ENCODE data around the gene CNKSR3. TPM values are rescaled to one million over a fixed set of nuclear protein-coding genes. Genes with fewer than 3 reads are reported as not detected.

The CNKSR3 gene
- total RNA-seq, 1 experiment from 2014 or later = 5.6 TPM

GRCh38 chr6:154404791-154405400 lies 105.6 kb downstream of the CNKSR3 start:
- H3K79me1 ChIP-seq (ENCODE audit: insufficient read depth, low read depth, low read length, poor library complexity, severe bottlenecking) = no peaks in the 10 kb centered on the region
- no peak overlapping the region for H3K4ac ChIP-seq (ENCODE audit: low read depth, low read length)
- no peak overlapping the region for H2AK5ac ChIP-seq (ENCODE audit: insufficient read length, low read length)
- no peak overlapping the region for H2BK5ac ChIP-seq (ENCODE audit: insufficient read length, low read length)
- no peaks in the 10 kb centered on the region for H3K27me3 Mint-ChIP-seq (ENCODE audit: low read depth)
- no peaks in the 10 kb centered on the region for H3K4me1 ChIP-seq (ENCODE audit: insufficient read depth, low read length)
- no CpG with 5 or more reads among the region's 6 CpGs for WGBS (ENCODE audit: extremely low coverage, insufficient read length, low lambda C conversion rate)
- no peak overlapping the region for H3K23ac ChIP-seq (ENCODE audit: insufficient read length, low read depth, low read length)
- H2BK15ac ChIP-seq (ENCODE audit: low read depth, low read length) = no peak overlapping the region
- H3K9me3 ChIP-seq (ENCODE audit: control insufficient read depth, low read depth, low read length) = no peaks in the 10 kb centered on the region
- H3K18ac ChIP-seq (ENCODE audit: insufficient read length, low read depth, low read length) = no peak overlapping the region
- TF ChIP-seq, protein P1, sequence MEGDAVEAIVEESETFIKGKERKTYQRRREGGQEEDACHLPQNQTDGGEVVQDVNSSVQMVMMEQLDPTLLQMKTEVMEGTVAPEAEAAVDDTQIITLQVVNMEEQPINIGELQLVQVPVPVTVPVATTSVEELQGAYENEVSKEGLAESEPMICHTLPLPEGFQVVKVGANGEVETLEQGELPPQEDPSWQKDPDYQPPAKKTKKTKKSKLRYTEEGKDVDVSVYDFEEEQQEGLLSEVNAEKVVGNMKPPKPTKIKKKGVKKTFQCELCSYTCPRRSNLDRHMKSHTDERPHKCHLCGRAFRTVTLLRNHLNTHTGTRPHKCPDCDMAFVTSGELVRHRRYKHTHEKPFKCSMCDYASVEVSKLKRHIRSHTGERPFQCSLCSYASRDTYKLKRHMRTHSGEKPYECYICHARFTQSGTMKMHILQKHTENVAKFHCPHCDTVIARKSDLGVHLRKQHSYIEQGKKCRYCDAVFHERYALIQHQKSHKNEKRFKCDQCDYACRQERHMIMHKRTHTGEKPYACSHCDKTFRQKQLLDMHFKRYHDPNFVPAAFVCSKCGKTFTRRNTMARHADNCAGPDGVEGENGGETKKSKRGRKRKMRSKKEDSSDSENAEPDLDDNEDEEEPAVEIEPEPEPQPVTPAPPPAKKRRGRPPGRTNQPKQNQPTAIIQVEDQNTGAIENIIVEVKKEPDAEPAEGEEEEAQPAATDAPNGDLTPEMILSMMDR (conservative IDR thresholded peaks at IDR 0.05) = no peak
- peaks cover 12 to 36% (median 13%) of the 10 kb centered on the region in 3 experiments for H3K36me3 Mint-ChIP-seq (ENCODE audit: insufficient read depth in 1 of 3, low read depth in 3 of 3)
- no peaks in the 10 kb centered on the region for H3K23me2 ChIP-seq (ENCODE audit: insufficient read length, low read depth, low read length, poor library complexity, severe bottlenecking)
- no peak overlapping the region for H3K14ac ChIP-seq (ENCODE audit: insufficient read depth, low read length)
- H3K27me3 ChIP-seq (ENCODE audit: insufficient read depth, low read length) = no peaks in the 10 kb centered on the region
- H3K4me2 ChIP-seq (ENCODE audit: insufficient read depth, insufficient read length, low read length) = no peak overlapping the region
- H3K4me3 Mint-ChIP-seq = no peak overlapping the region
- no peak overlapping the region for H3T11ph ChIP-seq (ENCODE audit: low read length)
- no peak overlapping the region for H4K91ac ChIP-seq (ENCODE audit: insufficient read length, low read depth, low read length)
- no peak overlapping the region for H3K27ac Mint-ChIP-seq
- no peak overlapping the region for H4K5ac ChIP-seq (ENCODE audit: insufficient read length, low read depth, low read length)
- H3K9ac ChIP-seq (ENCODE audit: extremely low read depth, insufficient read length, low read length) = no peak overlapping the region
- no peak overlapping the region for H2AFZ ChIP-seq (ENCODE audit: low read length)
- peaks cover 2 to 7% of the 10 kb centered on the region in 2 experiments; a peak in 3 of 4 replicates for H3K4me1 Mint-ChIP-seq
- no peak overlapping the region for H3K27ac ChIP-seq (ENCODE audit: insufficient read length, low read depth, low read length)
- no peaks in the 10 kb centered on the region for H4K20me1 ChIP-seq (ENCODE audit: control insufficient read depth, insufficient read depth, insufficient read length)
- H3K79me2 ChIP-seq (ENCODE audit: insufficient read depth, low read length) = no peaks in the 10 kb centered on the region
- H3K9me3 Mint-ChIP-seq = no peaks in the 10 kb centered on the region
- no peak overlapping the region for H3K56ac ChIP-seq (ENCODE audit: insufficient read length, low read depth, low read length)
- H2BK12ac ChIP-seq (ENCODE audit: insufficient read length, low read depth, low read length) = no peak overlapping the region
- no peak overlapping the region for H2BK120ac ChIP-seq (ENCODE audit: low read depth, low read length, poor library complexity, severe bottlenecking)
- H2BK20ac ChIP-seq (ENCODE audit: low read depth, low read length, poor library complexity, severe bottlenecking) = no peak overlapping the region
- DNase-seq = no peak
- H4K8ac ChIP-seq (replicated peaks; ENCODE audit: insufficient read length, low read depth, low read length) = no peak overlapping the region

Data from H9 (cell line).